GM18498 (cell line): ENCODE results near the gene SGK1.
"Not testable (repeated sequence)": the region's sequence is repeated elsewhere in the genome, so short reads cannot be mapped to it uniquely, and the experiment has no call there.

Experiments
- ATAC-seq: cut with Tn5 transposase; IDR thresholded peaks from one replicate; pipeline ENCODE4 v1.9.1; 2021; ENCODE audit warnings: mild to moderate bottlenecking, moderate library complexity; ENCODE audit not compliant: unreplicated experiment

The SGK1 gene

DNA sequence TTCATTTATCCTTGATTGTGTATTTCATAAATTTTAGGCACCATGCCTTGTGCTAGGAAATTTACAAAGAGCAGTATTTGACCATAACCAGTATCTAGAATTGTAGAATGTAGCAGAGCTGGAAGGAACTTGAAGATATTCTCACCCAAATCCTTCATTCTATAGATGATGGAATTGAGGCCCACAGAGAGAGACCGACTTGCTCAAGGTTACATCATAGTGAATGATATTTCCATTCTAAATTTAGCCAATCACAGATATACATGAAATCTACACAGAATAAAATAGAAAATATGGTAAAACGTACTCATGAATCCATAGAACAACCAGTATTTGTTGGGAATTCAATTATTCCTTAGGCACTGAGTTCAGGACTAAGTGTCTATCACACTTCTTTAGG, 10.9 kb upstream of the SGK1 start:
- no peak for ATAC-seq

GRCh38 chr6:134328138-134328537, 10.2 kb upstream of the SGK1 start:
- no peak for ATAC-seq

- ATAC-seq: not testable (repeated sequence)
These were observed 8.3 kb upstream of the SGK1 start for GRCh38 chr6:134326192-134326591.

DNA sequence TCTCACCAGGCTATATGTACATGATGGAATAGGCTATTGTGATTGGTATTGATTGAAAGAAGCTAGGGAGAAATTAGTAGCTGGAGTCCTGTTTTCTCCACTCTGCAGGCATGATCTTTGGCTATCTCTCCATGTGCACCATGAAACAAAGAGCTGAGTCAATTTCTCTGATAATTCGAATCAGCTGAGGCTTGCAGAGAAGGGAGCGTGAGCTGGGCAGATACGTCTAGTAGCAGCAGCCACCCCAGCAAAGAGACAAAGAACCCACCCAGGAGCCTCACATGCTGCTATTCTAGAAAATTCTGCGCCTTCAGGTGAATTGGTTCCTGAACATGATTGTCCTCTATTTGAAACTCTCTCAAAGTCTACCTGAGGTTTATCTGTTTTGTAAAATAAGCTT, 6.9 kb upstream of the SGK1 start:
- ATAC-seq: no peak

GRCh38 chr6:134324141-134324540, 6.2 kb upstream of the SGK1 start:
- no peak for ATAC-seq

DNA sequence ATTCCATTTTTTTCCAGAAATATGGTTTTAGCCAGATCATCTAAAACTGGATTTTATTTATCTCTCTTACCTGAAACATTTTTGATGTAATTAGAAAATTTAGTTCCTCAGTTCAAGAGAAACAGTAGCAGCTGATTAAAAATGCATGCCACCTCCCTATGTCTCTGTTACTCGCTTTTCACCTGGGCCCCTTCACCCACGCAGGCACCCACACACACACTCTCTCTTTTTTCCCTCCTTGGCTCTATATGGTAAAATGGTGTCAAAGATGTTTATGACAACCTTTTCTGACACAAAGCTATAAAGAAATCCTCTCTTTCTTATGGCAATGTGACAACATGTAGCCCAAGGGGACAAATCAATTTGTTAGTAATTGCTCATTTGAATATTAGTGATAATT, 5.8 kb upstream of the SGK1 start:
- no peak for ATAC-seq

GRCh38 chr6:134323294-134323693, 5.4 kb upstream of the SGK1 start:
- ATAC-seq: no peak

DNA sequence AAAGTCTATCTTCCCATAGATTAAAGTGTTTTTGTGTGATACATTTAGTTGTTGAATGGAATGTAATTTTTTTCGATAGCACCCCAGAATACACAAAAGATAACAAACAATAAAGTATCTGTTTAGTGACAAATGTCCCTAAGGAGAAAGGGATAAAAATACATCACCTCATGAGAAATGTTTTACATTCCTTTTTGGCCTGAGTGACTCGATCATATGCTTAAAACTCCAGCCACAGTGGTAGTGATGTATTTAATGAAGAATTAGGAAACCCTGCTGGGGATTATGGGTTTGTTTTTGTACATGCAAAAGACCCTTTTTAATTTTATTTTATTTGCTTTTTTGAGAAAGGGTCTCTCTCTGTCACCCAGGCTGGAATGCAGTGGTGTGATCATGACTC, 4.3 kb upstream of the SGK1 start:
- ATAC-seq: no peak

- ATAC-seq: no peak
These were observed 3.3 kb upstream of the SGK1 start for GRCh38 chr6:134321246-134321645.

GRCh38 chr6:134319686-134320085, 1.8 kb upstream of the SGK1 start:
- ATAC-seq: not testable (repeated sequence)

GRCh38 chr6:134318974-134319281, 1.0 kb upstream of the SGK1 start:
- no peak for ATAC-seq

DNA sequence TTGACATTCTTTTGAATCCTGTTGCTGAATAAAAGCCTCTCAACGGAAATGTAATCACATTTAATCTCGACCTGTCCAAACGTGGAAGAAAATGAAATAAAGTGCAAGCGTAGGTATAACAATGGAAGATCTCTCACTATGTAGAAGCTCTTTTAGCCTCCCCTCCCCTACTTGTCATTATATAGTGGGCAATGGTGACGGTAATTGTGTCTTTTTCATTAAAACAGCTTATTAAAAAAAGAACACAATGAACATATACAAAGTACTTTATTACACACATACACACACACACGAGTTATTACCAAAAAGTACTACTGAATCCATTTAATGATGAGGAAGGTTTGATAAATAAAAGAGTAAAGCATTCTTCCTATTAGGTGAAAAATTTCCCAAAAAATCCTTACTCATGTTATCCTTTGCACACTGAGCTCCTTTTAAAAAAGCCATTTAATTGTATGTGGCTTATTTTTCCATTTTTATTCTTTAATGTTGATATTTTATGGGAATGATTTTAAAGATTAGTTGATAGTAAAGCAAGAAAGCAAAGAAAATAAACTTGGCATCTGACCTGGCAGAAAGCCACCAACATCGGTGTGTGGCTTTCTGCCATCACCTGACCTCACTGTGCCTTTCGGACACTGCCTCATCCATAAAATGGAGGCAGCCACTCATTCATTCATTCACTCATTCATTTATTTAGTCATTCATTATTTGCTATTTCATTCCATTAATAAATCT, 493 bp upstream of the SGK1 start:
- no peak for ATAC-seq

GRCh38 chr6:134316733-134317431, 1.0 kb downstream of the SGK1 start:
- no peak for ATAC-seq

- no peak for ATAC-seq
These were observed 1.9 kb downstream of the SGK1 start for GRCh38 chr6:134315974-134316441.

GRCh38 chr6:134315189-134315588, 2.7 kb downstream of the SGK1 start:
- ATAC-seq: no peak

DNA sequence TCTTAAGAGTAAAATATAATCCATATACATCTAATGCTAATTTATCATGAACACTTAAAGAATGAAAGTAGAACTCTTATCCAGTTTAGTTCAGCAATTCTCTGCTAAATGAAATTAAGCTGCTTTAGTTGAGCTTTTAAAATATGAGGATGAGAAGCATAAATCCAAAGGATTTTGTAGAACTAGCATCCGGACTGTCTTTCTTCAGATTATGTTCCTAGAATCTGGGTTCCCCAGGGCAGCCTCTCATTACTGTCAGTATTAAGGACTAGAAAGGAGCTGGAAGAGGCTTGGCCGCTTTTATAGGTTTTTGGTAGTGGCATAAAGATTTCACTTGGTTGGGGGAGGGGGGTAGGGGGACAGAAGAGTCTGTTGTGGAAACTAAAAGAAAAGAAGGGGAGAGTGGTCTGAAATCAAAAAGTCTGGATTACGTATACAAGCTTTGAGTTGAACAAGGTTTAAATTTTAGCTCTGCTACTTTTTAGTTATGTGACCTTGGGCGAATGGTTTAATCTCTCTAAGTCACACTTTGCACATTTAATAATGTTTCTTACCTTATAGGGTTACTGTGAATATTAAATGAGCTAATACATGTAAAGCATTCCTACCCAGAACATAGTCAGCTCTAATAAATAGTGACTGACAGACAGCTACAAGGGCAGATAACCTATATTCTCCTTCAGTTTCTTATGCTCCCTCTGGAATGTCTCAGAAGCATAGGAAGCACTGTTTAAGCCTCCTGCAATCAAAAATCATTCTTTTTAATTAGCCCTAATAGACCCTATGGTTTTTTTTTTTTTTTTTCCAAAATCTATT, 3.7 kb downstream of the SGK1 start:
- ATAC-seq: no peak

GRCh38 chr6:134312038-134312660, 5.8 kb downstream of the SGK1 start:
- ATAC-seq: no peak

GRCh38 chr6:134310817-134311216, 7.1 kb downstream of the SGK1 start:
- no peak for ATAC-seq

- no peak for ATAC-seq
These were observed 7.8 kb downstream of the SGK1 start for GRCh38 chr6:134309983-134310605.

DNA sequence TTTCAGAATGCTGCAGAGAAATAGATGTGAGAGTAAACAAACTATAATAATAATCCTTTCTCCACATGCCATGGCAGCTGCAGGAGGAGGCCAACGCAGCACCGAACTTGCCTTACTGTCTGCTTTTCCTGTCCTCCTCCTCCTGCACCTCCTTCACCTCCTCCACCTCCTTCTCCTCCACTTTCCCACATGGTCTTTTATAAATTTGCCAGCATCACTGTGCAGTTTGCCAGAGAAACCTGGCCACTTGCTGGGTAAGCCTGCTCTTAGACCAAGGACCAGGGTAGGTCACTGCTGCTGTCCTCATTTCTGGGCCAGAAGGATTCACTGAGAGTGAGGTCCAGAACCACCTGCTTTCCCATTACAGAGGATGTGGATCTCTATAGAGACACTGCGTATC, 8.7 kb downstream of the SGK1 start:
- no peak for ATAC-seq

DNA sequence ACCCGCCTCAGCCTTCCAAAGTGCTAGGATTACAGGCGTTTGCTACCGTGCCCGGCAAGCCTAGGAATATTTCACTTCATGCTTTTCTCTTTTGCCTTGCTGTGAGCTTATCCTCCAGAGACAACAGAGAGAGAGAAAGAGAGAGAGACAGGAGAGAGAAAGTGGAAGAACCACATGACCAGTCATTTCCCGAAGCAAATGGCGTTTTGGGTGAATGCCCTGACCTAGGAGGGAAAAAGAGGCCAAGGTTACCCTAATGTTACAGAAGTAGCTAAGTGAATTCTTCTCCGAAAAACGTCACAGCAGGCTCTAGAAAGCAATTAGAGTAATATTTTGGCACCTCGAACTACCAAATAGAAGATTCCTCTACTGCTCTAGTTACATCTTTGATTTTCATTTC, 9.1 kb downstream of the SGK1 start:
- ATAC-seq: no peak
